ENCODE measurements around the gene UTP4.

DNA sequence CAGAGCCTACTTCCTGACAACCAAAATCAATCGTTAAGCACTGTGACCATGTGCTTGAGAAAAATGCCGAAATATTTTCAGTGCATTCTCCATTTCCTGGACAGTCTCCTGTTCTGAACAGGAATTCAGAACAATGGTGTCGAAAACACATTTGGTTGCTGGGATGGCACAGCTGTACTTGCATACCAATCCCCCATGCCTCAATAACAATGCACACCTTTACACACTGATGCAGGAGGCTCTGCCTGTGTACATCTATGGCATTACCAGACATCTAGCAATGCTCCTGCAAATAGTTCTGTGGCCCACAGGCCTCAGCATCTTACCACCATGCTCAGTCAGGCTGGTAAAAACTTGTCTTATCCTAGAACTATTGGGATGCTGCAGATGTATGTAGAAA is 6.2 kb upstream of the UTP4 start:
- TF ChIP-seq EZH2 (IDR thresholded peaks at IDR 0.05), result no peak
- TF ChIP-seq, protein P1, sequence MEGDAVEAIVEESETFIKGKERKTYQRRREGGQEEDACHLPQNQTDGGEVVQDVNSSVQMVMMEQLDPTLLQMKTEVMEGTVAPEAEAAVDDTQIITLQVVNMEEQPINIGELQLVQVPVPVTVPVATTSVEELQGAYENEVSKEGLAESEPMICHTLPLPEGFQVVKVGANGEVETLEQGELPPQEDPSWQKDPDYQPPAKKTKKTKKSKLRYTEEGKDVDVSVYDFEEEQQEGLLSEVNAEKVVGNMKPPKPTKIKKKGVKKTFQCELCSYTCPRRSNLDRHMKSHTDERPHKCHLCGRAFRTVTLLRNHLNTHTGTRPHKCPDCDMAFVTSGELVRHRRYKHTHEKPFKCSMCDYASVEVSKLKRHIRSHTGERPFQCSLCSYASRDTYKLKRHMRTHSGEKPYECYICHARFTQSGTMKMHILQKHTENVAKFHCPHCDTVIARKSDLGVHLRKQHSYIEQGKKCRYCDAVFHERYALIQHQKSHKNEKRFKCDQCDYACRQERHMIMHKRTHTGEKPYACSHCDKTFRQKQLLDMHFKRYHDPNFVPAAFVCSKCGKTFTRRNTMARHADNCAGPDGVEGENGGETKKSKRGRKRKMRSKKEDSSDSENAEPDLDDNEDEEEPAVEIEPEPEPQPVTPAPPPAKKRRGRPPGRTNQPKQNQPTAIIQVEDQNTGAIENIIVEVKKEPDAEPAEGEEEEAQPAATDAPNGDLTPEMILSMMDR (IDR thresholded peaks at IDR 0.05), result no peak
